Stimulated activated CD4-positive, alpha-beta T cell treated with anti-CD3 and anti-CD28 coated beads, TNF-alpha, amount 100 ng/mL, for 1 hour (primary cell): ENCODE measurements around the gene NDUFC2.
A peak's percentile ranks its signal among the peaks of the same experiment; 100 is the strongest.
"Not testable (repeated sequence)": the region's sequence is repeated elsewhere in the genome, so short reads cannot be mapped to it uniquely, and the experiment has no call there.

Experiments
- DNase-seq, 3 donors: peaks; one replicate each; pipeline ENCODE4 v3.0.0-alpha.2; 2020; ENCODE audit warnings: low read depth in 3 of 3, low spot score in 1 of 3

NDUFC2 gene

DNA sequence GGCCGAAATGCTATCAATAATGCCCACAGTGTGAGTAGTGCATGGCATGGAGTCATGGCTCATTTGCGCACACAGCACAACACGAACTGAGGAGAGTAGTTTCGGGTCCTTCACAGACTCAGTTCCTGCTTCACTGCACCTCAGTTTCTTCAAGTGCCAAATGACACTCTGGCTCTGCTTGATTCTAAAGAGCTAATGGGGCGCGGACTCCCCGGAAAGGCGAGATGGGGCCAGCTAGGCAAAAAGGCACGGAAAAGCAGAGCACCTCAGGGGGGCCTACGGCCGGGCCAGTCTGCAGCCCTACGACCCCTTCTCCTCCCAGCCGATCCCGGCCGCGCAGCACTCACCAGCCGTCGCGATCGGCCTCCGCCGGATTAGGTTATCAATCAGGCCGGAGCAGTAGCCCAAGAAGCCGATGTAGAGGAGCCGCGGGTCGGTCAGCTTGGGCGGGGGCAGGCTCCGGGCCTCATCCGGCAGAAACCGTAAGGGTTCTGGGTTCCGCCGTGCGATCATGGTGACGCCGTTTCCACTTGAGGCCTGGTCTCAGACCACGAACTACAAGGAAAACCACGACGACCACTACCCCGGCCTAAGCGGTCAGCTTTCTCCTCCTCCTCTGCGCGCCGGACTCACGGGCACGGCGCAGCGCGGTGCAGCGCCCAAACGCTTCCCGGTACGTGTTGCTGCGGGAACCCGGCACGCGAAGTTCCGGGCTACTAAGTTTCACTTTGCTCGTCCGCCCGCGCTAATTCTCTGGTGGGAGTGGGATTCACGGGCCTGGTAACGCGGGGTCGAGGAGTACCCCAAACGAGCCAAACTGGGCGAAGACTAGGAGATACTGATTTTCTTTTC, at the start of gene NDUFC2:
Gene NDUFC2 (minus strand): TSS at position 631 of the 852 bp plus-strand sequence. CDS start 118 bp downstream, at position 513.
- DNase-seq: peak; percentile 12 to 55 (median 30)

DNA sequence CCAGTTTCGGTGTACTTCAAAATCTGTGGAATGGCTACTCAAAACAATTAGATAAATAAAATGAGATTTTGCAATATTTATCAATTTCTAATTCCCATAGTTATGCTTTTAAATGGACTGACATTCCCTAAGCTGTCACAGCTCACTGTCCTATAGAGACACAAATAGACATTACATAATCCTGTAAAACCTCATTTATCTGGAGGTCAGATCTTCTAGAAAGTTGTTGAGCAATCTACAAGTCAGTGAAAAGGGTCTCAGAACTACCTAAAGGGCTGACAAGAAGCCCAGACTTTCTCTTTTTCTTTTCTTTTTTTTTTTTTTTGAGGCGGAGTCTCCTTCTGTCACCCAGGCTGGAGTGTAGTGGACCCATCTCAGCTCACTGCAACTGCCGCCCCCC, 47.7 kb upstream of the NDUFC2 start:
- no peak for DNase-seq

DNA sequence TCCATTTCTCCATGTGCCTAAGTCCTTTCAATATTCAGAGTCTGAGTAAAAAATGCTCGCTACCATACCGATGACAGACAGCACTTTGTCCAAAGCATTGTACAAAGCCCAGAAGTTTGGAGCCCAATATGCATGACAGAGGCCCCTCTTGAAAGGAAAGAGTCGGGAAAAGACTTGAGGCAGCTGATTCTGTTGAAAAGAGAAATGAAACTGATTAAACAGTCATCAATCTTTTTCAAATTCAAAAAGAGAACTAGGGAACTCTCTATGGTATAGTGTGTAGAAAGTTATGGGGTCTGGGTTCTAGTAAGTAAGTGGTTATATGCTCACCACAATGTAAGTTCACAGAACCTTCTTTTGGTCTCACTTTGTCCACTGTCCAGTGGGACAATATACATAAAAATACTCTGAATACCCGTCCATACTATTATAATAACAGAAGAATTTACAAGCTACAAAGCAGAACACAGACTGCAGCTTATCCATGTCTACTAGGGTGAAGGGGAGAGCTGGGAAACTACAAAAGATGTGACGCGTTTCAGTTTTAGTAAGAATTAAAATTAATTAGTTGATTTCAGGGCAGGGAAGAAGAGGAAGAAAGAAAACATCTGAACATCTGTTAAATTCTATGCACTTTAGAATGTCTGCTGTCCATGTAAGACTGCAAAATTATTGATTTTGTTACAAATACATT, 33.1 kb upstream of the NDUFC2 start:
- DNase-seq: no peak

DNA sequence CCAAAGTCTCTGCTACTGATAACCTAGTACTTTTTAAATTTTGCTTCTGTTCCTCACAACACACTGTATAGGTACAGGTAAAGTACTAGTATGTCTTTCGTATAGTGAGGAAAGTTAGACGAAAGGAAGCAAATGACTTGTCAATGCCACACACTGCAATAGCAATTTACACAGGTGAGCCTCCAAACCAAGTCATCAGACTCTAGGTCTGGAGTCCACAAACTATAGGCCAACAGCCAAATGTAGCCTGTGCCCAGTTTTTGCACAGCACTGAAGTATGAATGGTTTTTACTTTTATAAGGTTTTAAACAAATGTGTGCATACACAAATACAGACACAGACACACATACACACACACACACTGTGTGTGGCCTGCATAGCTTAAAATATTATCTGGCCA, 31.6 kb upstream of the NDUFC2 start:
- DNase-seq: no peak

- DNase-seq: no peak
These were observed 31.2 kb upstream of the NDUFC2 start for GRCh38 chr11:78110830-78111229.

GRCh38 chr11:78110351-78110750, 30.7 kb upstream of the NDUFC2 start:
- DNase-seq: no peak

GRCh38 chr11:78109081-78110015, 29.7 kb upstream of the NDUFC2 start:
- no peak for DNase-seq

DNA sequence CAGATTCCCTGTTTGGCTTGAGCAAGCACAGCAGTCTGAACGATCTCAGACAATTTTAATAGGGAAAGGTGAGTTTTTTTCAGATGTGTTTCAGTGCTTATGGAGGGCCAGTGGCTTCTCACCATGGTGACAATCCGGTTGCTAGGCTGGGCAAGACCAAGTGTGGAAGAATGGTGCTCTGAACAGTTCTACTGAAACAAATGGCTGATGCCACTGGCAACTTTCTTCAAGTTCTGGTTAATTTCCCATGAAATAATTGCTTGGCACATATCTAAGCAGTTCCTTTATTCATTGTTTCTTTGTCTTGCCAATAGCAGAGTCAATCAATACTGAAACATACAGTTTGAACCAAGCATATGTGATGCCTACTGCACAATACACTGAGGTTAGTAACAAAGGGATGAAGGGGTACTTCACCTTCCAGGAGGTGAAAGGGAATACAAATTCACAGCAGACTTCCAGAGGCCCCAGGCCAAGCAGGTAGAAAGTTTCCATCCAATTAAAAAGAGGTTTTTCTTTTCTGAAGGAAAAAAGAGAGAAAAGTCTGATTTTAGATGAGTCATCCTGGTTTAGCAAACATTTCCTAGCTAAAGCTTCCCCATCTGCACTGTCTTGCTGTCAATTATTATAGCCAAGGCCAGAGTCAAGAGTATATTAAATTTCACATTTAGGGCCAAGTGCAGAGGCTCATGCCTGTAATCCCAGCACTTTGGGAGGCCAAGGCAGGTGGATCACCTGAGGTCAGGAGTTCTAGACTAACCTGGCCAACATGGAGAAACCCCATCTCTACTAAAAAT, 21.2 kb upstream of the NDUFC2 start:
- DNase-seq: no peak

- no peak for DNase-seq
These were observed 20.6 kb upstream of the NDUFC2 start for GRCh38 chr11:78100261-78100660.

DNA sequence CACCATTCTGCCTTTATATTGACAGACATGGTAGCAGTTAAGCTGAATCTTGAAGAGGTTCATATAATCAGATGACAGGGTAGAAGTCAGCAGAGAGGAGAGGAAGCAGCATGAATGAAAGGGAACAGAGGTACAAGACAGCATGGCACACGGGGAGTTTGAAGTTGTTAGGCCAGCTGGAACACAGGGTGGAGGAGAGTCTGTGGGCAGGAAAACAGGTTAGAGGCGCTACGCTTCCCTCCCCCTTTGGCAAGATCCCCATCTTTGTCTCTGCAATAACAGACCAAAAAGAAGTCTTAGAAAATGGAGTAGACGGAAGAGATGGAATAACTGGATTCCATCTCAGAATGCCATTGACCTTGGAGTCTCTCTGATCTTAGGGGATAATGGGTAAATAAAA, 20.0 kb upstream of the NDUFC2 start:
- no peak for DNase-seq

DNA sequence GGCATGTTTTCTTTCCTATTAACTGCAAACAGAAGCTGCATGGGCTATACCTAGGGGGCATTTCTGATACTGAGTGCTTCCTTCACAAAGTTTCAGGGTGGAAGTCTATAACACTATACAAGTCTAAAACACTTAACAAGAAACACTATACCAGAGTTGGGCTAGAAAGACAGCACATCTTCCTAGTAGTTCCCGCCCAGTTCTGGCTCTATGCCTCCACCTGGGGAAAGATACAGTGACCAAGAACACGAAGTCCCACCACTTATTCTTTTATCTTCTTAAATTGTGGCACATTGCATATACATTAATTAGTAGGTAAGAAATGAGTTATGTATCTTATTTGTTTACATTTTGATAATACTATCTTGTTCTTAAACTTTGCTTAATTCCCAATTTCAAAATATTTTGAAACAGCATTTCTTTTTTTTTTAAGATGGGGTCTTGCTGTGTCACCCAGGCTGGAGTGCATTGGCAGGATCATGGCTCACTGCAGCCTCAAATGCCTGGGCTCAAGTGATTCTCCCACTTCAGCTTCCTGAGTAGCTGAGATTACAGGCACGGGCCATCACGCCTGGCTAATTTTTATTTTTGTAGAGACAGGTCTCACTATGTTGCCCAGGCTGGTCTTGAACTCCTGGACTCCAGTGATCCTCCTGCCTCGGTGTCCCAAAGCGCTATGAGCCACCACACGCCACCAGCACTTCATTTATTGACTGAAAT, 18.2 kb upstream of the NDUFC2 start:
- no peak for DNase-seq

DNA sequence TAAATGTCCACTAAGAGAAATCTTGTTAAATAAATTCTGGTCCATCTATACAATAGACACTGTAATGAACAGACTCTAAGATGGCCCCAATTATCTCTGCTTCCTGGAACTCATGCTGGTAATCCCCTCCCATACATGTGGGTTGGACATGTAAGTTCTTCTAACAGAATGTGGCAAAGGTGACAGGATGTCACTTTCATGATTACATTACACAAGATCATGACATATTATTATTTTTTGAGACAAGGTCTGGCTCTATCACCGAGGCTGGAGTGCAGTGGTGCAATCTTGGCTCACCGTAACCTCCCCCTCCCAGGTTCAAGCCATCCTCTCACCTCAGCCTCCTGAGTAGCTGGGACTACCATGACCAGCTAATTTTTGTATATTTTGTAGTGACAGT, 14.6 kb upstream of the NDUFC2 start:
- no peak for DNase-seq

DNA sequence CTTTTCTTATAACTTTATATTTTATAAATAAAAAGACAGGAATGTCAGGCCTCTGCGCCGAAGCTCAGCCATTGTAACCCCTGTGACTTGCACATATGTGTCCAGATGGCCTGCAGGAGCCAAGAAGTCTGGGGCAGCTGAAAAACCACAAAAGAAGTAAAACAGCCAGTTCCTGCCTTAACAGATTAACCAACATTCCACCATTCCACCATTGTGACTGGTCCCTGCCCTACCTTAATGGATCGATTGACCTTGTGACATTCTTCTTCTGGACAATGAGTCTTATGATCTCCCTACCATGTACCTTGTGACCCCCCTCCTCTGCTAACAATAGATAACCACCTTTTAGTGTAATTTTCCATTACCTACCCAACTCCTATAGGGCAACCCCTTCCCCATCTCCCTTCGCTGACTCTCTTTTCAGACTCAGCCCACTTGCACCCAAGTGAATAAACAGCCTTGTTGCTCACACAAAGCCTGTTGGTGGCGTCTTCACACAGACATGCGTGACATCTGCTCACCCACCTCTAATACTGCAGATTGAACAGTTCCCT, 6.9 kb upstream of the NDUFC2 start:
- not testable (repeated sequence) for DNase-seq

GRCh38 chr11:78085972-78086371, 6.3 kb upstream of the NDUFC2 start:
- DNase-seq: no peak

DNA sequence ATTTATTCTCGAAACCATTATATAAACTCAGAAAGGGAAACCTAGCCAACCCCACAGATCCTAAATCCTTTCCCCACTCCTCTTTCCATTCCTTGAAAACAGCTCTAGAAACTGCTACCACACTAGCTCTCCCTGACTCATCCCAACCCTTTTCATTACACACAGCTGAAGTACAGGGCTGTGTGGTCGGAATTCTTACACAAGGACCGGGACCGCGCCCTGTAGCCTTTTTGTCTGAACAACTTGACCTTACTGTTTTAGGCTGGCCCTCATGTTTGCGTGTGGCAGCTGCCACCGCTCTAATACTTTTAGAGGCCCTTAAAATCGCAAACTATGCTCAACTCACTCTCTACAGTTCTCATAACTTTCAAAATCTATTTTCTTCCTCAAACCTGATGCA, 4.8 kb upstream of the NDUFC2 start:
- not testable (repeated sequence) for DNase-seq

GRCh38 chr11:78083021-78083420, 3.4 kb upstream of the NDUFC2 start:
- DNase-seq: no peak

DNA sequence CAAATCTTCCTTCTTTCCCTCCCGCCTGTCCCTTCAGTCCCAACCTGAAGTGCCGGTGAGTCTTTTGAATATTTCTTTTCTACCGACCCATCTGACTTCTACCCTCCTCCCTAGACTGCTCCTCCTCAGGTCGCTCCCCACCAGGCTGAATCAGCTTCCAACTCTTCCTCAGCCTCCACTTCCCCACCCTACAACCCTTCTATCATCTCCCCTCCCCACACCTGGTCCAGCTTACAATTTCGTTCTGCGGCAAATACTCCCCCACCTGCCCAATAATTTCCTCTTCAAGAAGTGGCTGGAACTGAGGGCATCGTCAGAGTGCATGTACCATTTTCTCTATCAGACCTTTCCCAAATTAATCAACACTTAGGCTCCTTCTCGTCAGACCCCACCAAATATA, 2.5 kb upstream of the NDUFC2 start:
- DNase-seq: no peak

DNA sequence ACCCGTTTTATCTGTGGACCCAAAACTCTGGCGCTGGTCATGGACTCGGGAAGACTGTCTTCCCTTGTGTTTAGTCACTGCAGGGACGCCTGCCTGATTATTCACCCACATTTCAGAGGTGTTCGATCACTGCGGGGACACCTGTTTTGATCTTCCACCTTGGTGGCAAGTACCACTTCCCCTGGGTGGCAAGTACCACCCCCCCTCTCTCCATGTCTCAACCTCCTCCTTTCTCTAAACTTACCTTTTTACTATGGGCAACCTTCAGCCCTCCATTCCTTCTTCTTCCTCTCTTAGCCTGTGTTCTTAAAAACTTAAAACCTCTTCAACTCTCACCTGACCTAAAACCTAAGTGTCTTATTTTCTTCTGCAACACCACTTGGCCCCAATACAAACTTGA, 1.9 kb upstream of the NDUFC2 start:
- DNase-seq: no peak

DNA sequence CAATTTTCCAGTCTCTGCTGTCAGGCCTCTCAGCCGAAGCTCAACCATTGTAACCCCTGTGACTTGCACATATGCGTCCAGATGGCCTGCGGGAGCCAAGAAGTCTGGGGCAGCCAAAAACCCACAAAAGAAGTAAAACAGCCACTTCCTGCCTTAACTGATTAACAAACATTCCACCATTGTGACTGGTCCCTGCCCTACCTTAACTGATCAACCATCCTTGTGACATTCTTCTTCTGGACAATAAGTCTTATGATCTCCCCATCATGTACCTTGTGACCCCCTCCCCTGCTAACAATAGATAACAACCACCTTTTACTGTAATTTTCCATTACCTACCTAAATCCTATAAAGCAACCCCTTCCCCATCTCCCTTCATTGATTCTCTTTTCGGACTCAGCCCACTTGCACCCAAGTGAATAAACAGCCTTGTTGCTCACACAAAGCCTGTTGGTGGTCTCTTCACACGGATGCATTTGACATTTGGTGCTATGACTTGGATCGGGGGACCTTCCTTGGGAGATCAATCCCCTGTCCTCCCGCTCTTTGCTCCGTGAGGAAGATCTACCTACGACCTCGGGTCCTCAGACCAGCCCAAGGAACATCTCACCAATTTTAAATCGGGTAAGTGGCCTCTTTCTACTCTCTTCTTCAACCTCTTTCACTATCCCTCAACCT, 1.3 kb upstream of the NDUFC2 start:
- DNase-seq: no peak
